Smooth muscle cell (in vitro differentiated cells): ENCODE results near the gene ETV6. TPM values are rescaled to one million over a fixed set of nuclear protein-coding genes. Genes with fewer than 3 reads are reported as not detected.
A peak's percentile ranks its signal among the peaks of the same experiment; 100 is the strongest.

Source experiments
- DNase-seq: peaks from one replicate; lab custom pipeline; 2025; ENCODE audit not compliant: unreplicated experiment; lab: John Stamatoyannopoulos, UW
- H2AFZ ChIP-seq: fragments of 200-600 bp; sonication (generic); 2 replicates; pipeline ENCODE4 v1.6.0; 2016; ENCODE audit warnings: antibody characterized with exemption, low read depth, mild to moderate bottlenecking
- H3F3A ChIP-seq: fragments of 200-600 bp; sonication (generic); 2 replicates; pipeline ENCODE4 v1.6.0; 2017; ENCODE audit warnings: antibody characterized with exemption, low read depth
- H3K27ac ChIP-seq: fragments of 200-600 bp; sonication (generic); 2 replicates; pipeline ENCODE4 v1.5.1; 2016; ENCODE audit warnings: low read depth, mild to moderate bottlenecking
- H3K27me3 ChIP-seq: fragments of 200-600 bp; sonication (generic); 2 replicates; pipeline ENCODE4 v1.6.1; 2016; ENCODE audit warnings: low read depth, mild to moderate bottlenecking
- H3K36me3 ChIP-seq: fragments of 200-600 bp; sonication (generic); 2 replicates; pipeline ENCODE4 v1.5.1; 2016; ENCODE audit warnings: low read depth
- H3K4me1 ChIP-seq: fragments of 200-600 bp; sonication (generic); 2 replicates; pipeline ENCODE4 v1.5.1; 2016; ENCODE audit warnings: low read depth
- H3K4me2 ChIP-seq: fragments of 200-600 bp; sonication (generic); 2 replicates; pipeline ENCODE4 v1.6.0; 2016; ENCODE audit warnings: mild to moderate bottlenecking
- H3K4me3 ChIP-seq: fragments of 200-600 bp; sonication (generic); 2 replicates; pipeline ENCODE4 v1.5.1; 2016; ENCODE audit warnings: mild to moderate bottlenecking
- H3K79me2 ChIP-seq: fragments of 200-600 bp; sonication (generic); 2 replicates; pipeline ENCODE4 v1.6.0; 2016; ENCODE audit warnings: low read depth, mild to moderate bottlenecking
- H3K9ac ChIP-seq: fragments of 200-600 bp; sonication (generic); 2 replicates; pipeline ENCODE4 v1.6.0; 2016; ENCODE audit warnings: low read depth
- H3K9me3 ChIP-seq: fragments of 200-600 bp; sonication (generic); replicated peaks from 2 replicates; pipeline ENCODE4 v1.5.1; 2016; ENCODE audit warnings: low read depth
- H4K20me1 ChIP-seq: fragments of 200-600 bp; sonication (generic); 2 replicates; pipeline ENCODE4 v1.6.0; 2016; ENCODE audit warnings: low read depth
- CTCF ChIP-seq: fragments of 200-600 bp; sonication (generic); IDR thresholded peaks from 2 replicates; pipeline ENCODE4 v1.5.1; 2017; ENCODE audit warnings: borderline replicate concordance, mild to moderate bottlenecking, antibody characterized with exemption; ENCODE audit not compliant: insufficient read depth, poor library complexity, severe bottlenecking
- WGBS: methylation state at CpG from one replicate; pipeline ENCODE4 v1.1.7; 2016; ENCODE audit warnings: low lambda C conversion rate; 5-methylcytosine and 5-hydroxymethylcytosine counted together
- polyA plus RNA-seq: library from polyadenylated mRNA; unstranded; fragments of >200 nt; fragmentation: Nextera tagmentation; extraction: Ambion mirVana; gene quantifications from 2 replicates; pipeline ENCODE4 v1.2.1, GENCODE V29; 2016
- total RNA-seq: library from RNA; depleted of rRNA; stranded (reverse); fragments of >200 nt; gene quantifications from 2 replicates; pipeline ENCODE4 v1.2.3, GENCODE V29; 2014

The ETV6 gene
- total and polyA plus RNA-seq, 2 experiments from 2014 or later: 11.5 to 23.8 TPM

- H3K27ac ChIP-seq: peak overlapping the region; percentile 92
- 81% methylated on average over 2 of the region's 2 CpGs for WGBS
These were observed 235.2 kb downstream of the ETV6 start for GRCh38 chr12:11884706-11885105.

GRCh38 chr12:11885261-11886038 is 236.0 kb downstream of the ETV6 start:
- Histone ChIP-seq H3K27ac (peak overlapping the region; percentile 92), H3K9ac (peak overlapping the region; percentile 56), H3K4me2 (peak overlapping the region; percentile 36), H3K79me2 (no peaks in the 10 kb centered on the region), H3K4me1 (peaks cover 7% of the 10 kb centered on the region), H4K20me1 (no peaks in the 10 kb centered on the region), H3F3A (no peaks in the 10 kb centered on the region), H3K27me3 (no peaks in the 10 kb centered on the region), H3K4me3 (no peak overlapping the region), H2AFZ (no peak overlapping the region), H3K9me3 (no peaks in the 10 kb centered on the region), H3K36me3 (no peaks in the 10 kb centered on the region)
- no peak for TF ChIP-seq CTCF
- DNase-seq: no peak
- WGBS: 52% methylated on average over 8 of the region's 8 CpGs

More at GRCh38 chr12:11884706-11885105, 235.2 kb downstream of the ETV6 start:
- no peak for TF ChIP-seq CTCF
- no peaks in the 10 kb centered on the region for H4K20me1 ChIP-seq
- H3K9ac ChIP-seq: no peak overlapping the region
- H3K36me3 ChIP-seq: no peaks in the 10 kb centered on the region
- no peak overlapping the region for H3K4me3 ChIP-seq
- peaks cover 9% of the 10 kb centered on the region for H3K4me1 ChIP-seq
- H3F3A ChIP-seq: no peaks in the 10 kb centered on the region
- H2AFZ ChIP-seq: no peak overlapping the region
- no peaks in the 10 kb centered on the region for H3K9me3 ChIP-seq
- H3K4me2 ChIP-seq: no peak overlapping the region
- no peaks in the 10 kb centered on the region for H3K27me3 ChIP-seq
- DNase-seq: no peak
- H3K79me2 ChIP-seq: no peaks in the 10 kb centered on the region

- no peak for TF ChIP-seq CTCF
- peak overlapping the region; percentile 36 for H3K4me2 ChIP-seq
- no peaks in the 10 kb centered on the region for H3K9me3 ChIP-seq
- H3K27me3 ChIP-seq: no peaks in the 10 kb centered on the region
- no peaks in the 10 kb centered on the region for H3K79me2 ChIP-seq
- WGBS: 82% methylated on average over 3 of the region's 3 CpGs
- H2AFZ ChIP-seq: no peak overlapping the region
- no peaks in the 10 kb centered on the region for H4K20me1 ChIP-seq
- peak overlapping the region; percentile 56 for H3K9ac ChIP-seq
- no peaks in the 10 kb centered on the region for H3K36me3 ChIP-seq
- DNase-seq: no peak
- H3K4me3 ChIP-seq: no peak overlapping the region
- no peaks in the 10 kb centered on the region for H3F3A ChIP-seq
- peak overlapping the region; percentile 92 for H3K27ac ChIP-seq
- H3K4me1 ChIP-seq: peaks cover 7% of the 10 kb centered on the region
These were observed 236.9 kb downstream of the ETV6 start for GRCh38 chr12:11886339-11886738.

GRCh38 chr12:11888029-11888428 is 238.6 kb downstream of the ETV6 start:
- no peaks in the 10 kb centered on the region for H3K79me2 ChIP-seq
- no peaks in the 10 kb centered on the region for H3F3A ChIP-seq
- H2AFZ ChIP-seq: no peak overlapping the region
- H3K4me2 ChIP-seq: no peak overlapping the region
- no peaks in the 10 kb centered on the region for H3K9me3 ChIP-seq
- H3K4me3 ChIP-seq: no peak overlapping the region
- peaks cover 7% of the 10 kb centered on the region for H3K4me1 ChIP-seq
- WGBS: 54% methylated on average over 3 of the region's 3 CpGs
- DNase-seq: no peak
- peak overlapping the region; percentile 49 for H3K27ac ChIP-seq
- no peak overlapping the region for H3K9ac ChIP-seq
- no peaks in the 10 kb centered on the region for H3K27me3 ChIP-seq
- no peak for TF ChIP-seq CTCF
- H4K20me1 ChIP-seq: no peaks in the 10 kb centered on the region
- H3K36me3 ChIP-seq: no peaks in the 10 kb centered on the region
